ENCODE data around the gene IMPACT.

DNA sequence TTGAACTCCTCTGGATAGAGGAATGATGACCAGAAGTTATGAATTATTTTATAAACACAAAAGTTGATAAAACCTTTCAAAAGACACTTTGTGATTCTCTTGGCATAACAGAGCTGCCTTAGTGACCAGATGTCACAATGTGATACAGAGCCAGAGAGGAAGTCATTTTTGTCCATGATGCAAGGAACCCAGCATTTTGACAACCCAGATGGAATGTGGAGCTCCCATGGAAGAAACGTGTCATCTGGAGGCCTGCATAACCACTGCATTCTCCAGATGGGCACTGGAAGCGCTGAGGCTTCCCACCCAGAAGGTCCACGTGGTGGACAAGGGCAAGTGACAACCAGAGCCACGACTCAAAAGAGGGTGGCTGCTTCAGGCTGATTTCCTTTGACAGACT is 64.1 kb downstream of the IMPACT start:
- TF ChIP-seq, protein P1, sequence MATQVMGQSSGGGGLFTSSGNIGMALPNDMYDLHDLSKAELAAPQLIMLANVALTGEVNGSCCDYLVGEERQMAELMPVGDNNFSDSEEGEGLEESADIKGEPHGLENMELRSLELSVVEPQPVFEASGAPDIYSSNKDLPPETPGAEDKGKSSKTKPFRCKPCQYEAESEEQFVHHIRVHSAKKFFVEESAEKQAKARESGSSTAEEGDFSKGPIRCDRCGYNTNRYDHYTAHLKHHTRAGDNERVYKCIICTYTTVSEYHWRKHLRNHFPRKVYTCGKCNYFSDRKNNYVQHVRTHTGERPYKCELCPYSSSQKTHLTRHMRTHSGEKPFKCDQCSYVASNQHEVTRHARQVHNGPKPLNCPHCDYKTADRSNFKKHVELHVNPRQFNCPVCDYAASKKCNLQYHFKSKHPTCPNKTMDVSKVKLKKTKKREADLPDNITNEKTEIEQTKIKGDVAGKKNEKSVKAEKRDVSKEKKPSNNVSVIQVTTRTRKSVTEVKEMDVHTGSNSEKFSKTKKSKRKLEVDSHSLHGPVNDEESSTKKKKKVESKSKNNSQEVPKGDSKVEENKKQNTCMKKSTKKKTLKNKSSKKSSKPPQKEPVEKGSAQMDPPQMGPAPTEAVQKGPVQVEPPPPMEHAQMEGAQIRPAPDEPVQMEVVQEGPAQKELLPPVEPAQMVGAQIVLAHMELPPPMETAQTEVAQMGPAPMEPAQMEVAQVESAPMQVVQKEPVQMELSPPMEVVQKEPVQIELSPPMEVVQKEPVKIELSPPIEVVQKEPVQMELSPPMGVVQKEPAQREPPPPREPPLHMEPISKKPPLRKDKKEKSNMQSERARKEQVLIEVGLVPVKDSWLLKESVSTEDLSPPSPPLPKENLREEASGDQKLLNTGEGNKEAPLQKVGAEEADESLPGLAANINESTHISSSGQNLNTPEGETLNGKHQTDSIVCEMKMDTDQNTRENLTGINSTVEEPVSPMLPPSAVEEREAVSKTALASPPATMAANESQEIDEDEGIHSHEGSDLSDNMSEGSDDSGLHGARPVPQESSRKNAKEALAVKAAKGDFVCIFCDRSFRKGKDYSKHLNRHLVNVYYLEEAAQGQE (IDR thresholded peaks at IDR 0.05; ENCODE audit: insufficient read depth in 1 of 2, low read depth in 2 of 2, low read length in 2 of 2): no peak
- no peak for TF ChIP-seq POLR2AphosphoS5 (IDR thresholded peaks at IDR 0.05; ENCODE audit: low read depth, low read length)
